ENCODE measurements around the gene KNDC1.

DNA sequence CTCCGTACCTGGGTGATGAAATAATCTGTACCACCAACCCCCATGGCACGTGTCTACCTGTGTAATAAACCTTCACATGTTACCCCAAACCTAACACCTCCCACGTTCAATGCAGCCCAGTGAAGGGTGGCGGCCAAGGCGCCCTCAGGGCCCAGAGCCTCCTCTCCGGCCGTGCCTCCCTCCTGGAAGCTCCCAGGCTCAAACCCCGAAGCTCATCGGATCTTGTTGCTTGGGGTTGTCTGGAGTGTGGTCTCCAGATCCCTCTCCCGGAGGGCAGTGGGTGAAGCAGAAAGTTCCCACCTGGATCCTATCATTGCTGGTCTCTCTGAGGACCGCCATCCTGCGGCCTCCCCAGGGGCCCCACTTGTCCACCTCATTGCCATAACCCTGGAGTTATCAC is 9.4 kb upstream of the KNDC1 start:
- TF ChIP-seq, protein P1, sequence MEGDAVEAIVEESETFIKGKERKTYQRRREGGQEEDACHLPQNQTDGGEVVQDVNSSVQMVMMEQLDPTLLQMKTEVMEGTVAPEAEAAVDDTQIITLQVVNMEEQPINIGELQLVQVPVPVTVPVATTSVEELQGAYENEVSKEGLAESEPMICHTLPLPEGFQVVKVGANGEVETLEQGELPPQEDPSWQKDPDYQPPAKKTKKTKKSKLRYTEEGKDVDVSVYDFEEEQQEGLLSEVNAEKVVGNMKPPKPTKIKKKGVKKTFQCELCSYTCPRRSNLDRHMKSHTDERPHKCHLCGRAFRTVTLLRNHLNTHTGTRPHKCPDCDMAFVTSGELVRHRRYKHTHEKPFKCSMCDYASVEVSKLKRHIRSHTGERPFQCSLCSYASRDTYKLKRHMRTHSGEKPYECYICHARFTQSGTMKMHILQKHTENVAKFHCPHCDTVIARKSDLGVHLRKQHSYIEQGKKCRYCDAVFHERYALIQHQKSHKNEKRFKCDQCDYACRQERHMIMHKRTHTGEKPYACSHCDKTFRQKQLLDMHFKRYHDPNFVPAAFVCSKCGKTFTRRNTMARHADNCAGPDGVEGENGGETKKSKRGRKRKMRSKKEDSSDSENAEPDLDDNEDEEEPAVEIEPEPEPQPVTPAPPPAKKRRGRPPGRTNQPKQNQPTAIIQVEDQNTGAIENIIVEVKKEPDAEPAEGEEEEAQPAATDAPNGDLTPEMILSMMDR (tag by site-specific recombination; IDR thresholded peaks at IDR 0.05): no peak
- TF ChIP-seq ZNF529 (tag by site-specific recombination; IDR thresholded peaks at IDR 0.05; ENCODE audit: insufficient replicate concordance) (no peak), ZFP37 (tag by site-specific recombination; IDR thresholded peaks at IDR 0.05) (no peak), ZNF645 (tag by site-specific recombination; IDR thresholded peaks at IDR 0.05) (no peak), YY2 (tag by site-specific recombination; IDR thresholded peaks at IDR 0.05) (no peak), ZNF292 (tag by site-specific recombination; IDR thresholded peaks at IDR 0.05; ENCODE audit: borderline replicate concordance, low read depth) (no peak), ZNF112 (tag by site-specific recombination; IDR thresholded peaks at IDR 0.05) (no peak), ZFP41 (tag by site-specific recombination; IDR thresholded peaks at IDR 0.05; ENCODE audit: borderline replicate concordance) (no peak), ZNF792 (tag by site-specific recombination; IDR thresholded peaks at IDR 0.05) (no peak), ZNF214 (tag by site-specific recombination; IDR thresholded peaks at IDR 0.05; ENCODE audit: borderline replicate concordance) (no peak), MEIS1 (CRISPR knock-in tag; IDR thresholded peaks at IDR 0.05; ENCODE audit: borderline replicate concordance) (no peak), TCF7L2 (IDR thresholded peaks at IDR 0.05; ENCODE audit: borderline replicate concordance, low read depth, low read length) (no peak)
